ENCODE data around the gene ARL16.

DNA sequence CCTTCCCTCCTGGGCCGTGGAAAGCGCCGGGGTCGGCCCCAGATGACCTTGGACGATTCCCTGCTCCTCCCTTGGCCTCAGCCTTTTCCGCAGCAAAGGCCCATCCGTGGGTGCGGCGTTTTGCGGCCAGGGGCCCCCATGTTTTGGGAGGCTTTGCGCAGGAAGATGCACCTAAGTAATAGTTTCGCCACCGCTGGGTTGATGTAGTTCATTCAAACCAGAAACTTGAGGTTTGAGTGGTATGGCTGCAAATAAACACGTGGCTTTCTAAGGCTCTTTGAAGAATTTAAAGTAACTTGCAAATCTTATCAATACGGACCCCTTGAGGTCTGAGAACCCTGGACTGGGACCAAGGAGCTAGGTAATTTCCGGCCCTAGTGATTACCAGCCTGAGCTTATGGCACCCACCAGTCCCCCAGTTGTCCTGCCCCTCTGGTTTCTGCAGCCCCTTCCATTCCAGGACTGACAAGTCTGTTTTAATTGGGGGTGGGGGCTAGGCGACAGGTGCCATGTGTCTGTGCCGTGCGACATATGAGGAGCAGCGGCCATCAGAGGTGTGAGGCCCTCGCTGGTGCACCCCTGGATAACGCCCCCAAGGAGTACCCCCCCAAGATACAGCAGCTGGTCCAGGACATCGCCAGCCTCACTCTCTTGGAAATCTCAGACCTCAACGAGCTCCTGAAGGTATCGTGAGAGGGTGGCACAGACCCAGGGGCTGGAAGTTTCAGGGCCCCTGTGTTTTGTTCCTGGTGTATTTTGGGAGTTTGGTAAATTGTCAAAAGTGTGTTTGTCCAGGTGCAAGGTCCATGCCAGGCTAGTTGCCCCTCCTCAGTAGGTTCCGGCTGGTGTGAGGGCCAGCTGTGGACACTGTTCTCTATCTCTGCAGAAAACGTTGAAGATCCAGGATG, 20.4 kb upstream of the ARL16 start:
- TF ChIP-seq POLR2A (IDR thresholded peaks at IDR 0.05; ENCODE audit: low read depth, low read length), result no peak
- TF ChIP-seq, protein P1, sequence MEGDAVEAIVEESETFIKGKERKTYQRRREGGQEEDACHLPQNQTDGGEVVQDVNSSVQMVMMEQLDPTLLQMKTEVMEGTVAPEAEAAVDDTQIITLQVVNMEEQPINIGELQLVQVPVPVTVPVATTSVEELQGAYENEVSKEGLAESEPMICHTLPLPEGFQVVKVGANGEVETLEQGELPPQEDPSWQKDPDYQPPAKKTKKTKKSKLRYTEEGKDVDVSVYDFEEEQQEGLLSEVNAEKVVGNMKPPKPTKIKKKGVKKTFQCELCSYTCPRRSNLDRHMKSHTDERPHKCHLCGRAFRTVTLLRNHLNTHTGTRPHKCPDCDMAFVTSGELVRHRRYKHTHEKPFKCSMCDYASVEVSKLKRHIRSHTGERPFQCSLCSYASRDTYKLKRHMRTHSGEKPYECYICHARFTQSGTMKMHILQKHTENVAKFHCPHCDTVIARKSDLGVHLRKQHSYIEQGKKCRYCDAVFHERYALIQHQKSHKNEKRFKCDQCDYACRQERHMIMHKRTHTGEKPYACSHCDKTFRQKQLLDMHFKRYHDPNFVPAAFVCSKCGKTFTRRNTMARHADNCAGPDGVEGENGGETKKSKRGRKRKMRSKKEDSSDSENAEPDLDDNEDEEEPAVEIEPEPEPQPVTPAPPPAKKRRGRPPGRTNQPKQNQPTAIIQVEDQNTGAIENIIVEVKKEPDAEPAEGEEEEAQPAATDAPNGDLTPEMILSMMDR (IDR thresholded peaks at IDR 0.05; ENCODE audit: extremely low read depth in 1 of 2, insufficient read depth in 1 of 2, low read depth in 1 of 2, low read length in 2 of 2), result no peak
- no peak for TF ChIP-seq POLR2AphosphoS5 (IDR thresholded peaks at IDR 0.05; ENCODE audit: insufficient read depth, low read depth, low read length)
- TF ChIP-seq MYC (IDR thresholded peaks at IDR 0.05; ENCODE audit: low read depth, low read length), result no peak
- TF ChIP-seq FOS (IDR thresholded peaks at IDR 0.05; ENCODE audit: borderline replicate concordance, insufficient read depth, low read length), result no peak
- TF ChIP-seq, protein P2, sequence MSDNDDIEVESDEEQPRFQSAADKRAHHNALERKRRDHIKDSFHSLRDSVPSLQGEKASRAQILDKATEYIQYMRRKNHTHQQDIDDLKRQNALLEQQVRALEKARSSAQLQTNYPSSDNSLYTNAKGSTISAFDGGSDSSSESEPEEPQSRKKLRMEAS (IDR thresholded peaks at IDR 0.05; ENCODE audit: insufficient read depth, insufficient read length), result no peak
- no peak for TF ChIP-seq JUN (IDR thresholded peaks at IDR 0.05; ENCODE audit: borderline replicate concordance, insufficient read depth, insufficient read length, low read depth)
- no peak for TF ChIP-seq EZH2 (IDR thresholded peaks at IDR 0.05; ENCODE audit: borderline replicate concordance, low read depth, low read length, severe bottlenecking)
- no peak for TF ChIP-seq GATA2 (IDR thresholded peaks at IDR 0.05; ENCODE audit: insufficient read depth, insufficient read length, low read depth, low read length)

Measured in endothelial cell of umbilical vein (primary cell).